ENCODE measurements around the gene RAET1G.

The RAET1G gene

DNA sequence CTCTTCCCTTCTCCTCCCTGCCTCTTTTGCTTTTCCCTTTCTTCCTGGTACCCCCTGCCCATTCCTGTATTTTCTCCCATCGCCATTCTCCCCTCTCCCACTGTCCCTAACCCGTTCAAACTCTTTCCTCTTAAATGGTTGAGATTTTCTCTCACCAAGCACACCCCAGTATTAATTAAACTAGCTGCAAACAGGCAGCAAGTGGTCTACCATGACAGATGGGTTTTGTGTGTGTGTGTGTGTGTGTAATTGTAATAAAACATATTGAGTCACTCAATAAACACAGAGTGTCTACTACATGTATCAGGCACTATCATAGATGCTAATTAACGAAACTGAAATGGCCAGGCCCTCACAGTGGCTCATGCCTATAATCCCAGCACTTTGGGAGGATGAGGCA lies 31.7 kb downstream of the RAET1G start:
- no peak for DNase-seq

DNA sequence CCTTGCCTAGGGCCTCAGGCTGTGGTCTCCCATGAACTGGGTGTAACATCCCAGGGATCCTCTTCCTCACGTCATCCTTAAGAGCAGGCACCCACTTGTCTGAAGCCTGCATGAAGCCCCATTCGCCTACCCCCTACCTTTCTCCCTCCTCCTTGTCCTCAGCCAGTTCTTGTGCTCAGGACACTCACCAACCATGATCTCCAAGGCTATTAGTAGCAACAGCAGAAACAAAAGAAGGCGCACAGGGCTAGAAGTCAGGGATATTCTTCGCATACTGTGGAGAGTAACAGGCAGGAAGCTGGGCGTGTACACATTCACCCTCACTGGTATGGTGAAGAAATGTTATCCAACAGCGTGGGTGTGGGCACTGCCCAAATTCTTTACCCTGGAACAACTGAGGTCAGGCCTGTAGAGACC lies 32.3 kb downstream of the RAET1G start:
- DNase-seq, result no peak

DNA sequence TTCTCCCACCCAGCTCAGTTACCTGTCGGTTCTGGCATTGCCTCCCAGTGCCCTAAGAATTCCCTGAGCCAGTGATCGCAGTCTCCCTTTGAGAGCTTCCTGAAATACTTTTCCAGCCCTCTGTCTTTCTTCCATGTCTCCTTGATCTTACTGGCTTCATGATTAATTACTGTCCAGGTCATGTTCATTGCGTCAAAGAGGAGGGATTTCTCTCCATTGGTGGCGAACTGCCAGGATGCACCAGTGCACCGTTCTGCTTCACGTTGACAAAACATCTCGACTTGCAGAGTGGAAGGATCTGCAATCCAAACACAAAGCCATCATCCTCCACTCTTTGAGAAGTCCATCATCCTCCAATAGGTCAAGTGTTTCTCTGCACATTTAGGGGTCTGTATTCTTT lies 33.6 kb downstream of the RAET1G start:
- no peak for DNase-seq

DNA sequence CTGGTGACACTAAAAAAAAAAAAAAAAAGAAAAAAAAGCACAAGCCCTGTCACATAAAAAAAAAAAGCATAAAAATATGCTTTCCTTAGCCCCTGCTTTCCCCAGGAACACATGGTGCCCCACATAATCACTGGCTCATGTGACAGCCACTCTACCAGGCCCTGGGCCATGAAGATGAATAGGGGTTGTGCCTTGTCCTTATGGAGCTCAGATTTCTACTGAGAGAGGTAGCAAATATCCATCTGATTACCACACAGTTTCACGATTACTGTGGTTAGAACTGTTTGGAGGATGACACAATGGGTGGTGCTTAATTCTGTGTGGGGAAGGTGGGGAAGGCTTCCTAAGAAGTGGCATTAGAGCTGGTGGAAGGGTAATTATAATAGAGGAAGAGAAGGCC lies 34.3 kb downstream of the RAET1G start:
- DNase-seq, result no peak

DNA sequence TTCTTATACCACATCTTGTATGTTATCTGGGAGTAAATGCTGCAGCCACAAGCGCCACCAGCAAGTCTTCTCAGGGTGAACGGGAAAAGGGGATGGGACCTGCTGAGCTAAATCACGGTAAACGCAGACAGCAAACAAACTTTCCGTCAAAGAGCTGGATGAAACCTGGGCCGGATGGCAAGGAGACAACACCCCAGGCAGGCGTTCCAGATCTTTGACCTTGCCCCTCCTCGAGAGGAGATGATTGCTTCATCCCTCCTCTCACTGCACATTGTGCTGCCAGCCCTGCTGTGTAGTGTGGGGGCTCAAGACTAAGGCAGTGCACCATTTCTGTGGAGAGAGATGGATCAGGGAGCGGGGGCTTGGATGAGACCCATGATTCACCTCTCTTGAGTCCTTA lies 34.8 kb downstream of the RAET1G start:
- DNase-seq, result no peak

DNA sequence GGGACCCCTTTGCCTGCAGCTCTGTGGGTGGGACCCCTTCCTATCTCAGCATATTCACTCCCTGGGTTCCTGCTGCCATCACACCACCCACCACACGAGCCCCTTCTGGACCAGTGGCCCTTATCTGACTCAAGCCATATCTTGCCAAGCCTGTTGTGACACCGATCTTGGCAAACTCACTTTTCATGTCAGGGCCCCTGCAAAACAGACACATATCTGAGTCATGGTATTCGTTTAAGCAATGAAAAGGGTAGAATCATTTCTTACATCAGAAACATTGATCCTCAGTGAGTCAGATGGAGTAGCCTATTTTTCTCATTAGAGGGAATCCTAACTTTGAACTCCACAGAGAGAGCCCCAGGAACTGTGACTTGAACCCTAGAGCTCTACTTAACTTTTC lies 35.6 kb downstream of the RAET1G start:
- no peak for DNase-seq

DNA sequence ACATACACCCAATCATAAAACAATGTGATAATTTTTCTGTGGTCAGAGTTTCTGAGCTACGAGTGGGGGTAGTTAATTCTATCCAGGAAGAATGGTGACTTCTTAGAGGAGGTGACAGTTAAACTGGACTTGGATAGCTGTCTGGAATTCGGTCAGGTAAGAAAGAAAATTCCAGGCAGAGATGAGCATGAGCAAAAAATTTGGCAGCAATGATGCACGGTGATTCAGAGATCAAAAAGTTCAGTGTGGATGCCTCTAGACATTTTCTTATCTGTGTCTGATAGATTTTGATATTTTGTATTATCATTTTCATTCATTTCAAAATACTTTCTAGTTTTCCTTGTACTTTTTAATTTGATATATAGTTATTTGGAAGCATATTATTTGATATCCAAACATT lies 37.0 kb downstream of the RAET1G start:
- no peak for DNase-seq

DNA sequence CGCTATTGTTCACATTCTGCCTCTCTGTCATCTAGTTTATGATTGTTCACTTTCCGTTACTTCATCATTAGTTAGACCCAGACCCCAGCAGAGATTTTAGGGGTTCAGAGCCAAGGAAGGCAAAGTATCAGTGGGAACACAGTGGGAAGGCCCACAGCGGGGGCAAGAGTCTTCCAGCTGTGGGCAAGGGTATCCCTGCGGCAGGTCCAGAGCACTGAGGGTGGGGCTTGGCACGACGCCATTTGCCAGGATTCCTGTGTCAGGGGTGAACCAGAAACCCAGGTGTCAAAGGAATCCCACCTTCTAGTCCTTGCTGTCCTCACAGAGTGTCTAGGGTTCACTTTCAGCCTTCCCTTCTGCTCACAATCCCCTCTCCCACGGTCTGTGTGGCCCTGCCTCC lies 38.3 kb downstream of the RAET1G start:
- DNase-seq, result no peak

DNA sequence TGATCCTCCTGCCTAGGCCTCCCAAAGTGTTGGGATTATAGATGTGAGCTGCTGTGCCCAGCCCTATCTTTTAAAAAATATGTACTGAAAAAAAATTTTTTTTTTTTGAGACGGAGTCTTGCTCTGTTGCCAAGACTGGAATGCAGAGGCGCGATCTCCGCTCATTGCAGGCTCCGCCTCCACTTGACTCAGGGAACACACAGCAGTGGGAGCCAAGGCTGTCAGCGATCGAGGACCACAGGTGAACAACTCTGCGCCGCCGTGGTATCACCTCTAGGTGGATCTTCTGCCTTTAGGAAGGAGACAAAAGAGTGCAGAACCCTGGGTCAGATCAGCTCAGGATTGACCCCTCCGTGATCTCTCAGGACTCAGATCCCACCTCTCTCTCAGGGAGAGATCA lies 38.7 kb downstream of the RAET1G start:
- DNase-seq, result no peak

DNA sequence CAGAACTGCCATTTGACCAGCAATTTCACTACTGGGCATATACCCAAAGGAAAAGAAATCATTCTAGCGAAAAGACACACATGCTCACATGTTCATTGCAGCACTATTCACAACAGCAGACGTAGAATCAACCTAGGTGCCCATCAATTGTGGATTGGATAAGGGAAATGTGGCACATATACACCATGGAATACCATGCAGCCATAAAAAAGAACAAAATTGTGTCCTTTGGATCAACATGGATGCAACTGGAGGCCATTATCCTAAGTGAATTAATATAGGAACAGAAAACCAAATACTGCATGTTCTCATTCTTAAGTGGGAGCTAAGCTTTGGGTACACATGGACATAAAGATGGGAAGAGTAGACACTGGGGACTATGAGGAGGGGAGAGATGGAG lies 41.1 kb downstream of the RAET1G start:
- DNase-seq, result no peak

DNA sequence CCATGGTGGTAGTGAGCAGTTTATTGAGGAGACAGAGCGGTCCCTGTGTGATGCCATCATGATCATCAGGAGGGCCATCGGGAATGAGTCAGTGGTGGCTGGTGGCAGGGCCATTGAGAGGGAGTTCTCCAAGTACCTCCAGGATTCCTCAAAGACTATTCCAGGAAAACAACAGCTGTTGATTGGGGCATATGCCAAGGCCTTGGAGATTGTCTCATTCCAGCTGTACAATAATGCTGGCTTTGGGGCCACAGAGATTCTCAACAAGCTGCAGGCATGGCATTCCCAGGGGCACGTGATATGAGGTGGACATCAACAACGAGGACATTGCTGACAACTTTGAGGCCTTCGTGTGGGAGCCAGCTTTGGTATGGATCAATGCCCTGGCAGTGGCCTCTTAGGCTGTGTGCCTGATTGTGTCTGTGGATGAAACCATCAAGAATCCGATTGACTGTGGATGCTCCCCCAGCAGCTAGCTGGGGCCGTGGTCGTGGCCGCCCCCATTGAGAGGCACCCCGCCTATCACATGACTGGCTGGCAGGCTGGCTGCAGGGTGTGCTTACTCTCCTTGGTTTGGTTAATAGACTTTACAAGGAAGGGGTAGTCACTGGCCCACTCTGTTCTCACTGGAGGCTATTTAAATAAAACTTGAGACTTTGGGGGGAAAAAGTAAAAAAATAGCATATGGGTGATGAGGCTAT lies 41.7 kb downstream of the RAET1G start:
- DNase-seq, result no peak

DNA sequence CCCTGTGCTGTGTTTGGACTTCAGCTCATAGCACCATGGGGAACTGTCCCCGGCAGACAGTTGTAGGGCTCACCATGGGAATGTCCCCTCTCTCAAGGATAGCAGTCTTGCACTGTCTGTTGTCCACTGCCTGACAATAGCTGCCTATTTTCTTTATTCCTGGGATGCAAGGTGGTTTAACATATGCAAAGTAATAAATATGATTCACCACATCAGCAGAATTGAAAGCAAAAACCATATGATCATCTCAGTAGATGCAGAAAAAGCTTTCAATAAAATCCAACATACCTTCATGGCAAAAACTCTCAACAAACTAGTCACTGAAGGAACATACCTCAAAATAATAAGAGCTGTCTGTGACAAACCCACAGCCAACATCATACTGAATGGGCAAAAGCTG lies 45.3 kb downstream of the RAET1G start:
- no peak for DNase-seq

DNA sequence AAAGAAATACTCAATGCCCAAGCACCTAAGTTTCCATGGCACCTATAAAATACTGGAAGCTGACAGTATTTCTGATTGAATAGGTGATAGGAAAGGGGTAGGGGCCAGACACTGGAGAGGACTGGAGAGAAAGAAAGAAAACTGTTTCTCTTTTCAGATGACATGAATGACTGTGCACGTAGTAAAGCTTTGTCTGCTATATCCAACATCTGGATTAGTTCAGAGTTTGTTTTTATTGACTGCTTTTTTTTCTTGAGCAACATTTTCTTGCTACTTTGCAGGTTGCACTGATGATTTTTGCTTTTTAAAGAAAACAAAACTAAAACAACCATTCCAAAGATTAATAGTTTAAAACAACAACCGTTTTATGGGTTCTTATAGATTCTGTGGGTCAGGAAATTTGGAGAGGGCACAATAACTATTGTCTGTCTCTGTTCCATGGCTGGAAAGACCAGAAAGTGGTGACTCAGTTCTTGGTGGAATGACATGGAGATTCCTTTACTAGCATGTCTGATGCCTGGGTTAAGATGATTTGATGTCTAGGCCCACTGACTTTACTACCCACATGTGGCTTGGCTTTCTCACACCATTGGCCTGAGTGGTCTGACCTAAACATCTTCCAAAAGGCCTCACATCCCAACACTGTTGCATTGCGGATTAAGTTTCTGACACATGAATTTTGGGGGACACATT lies 46.5 kb downstream of the RAET1G start:
- no peak for DNase-seq

DNA sequence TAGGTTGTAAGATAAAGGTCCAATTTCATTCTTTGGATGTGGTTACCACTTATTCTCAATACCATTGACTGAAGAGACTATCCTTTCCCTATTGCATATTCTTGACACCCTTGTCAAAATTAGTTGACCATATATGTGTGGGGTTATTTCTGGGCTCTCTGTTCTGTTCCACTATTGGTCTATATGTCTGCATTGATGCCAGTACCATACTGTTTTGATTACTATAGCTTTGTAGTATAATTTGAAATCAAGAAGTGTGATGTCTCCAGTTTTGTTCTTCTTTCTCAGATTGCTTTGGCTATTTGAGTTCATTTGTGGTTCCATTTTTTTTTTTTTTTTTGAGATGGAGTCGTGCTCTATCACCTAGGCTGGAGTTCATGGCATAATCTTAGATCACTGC lies 50.7 kb downstream of the RAET1G start:
- no peak for DNase-seq

DNA sequence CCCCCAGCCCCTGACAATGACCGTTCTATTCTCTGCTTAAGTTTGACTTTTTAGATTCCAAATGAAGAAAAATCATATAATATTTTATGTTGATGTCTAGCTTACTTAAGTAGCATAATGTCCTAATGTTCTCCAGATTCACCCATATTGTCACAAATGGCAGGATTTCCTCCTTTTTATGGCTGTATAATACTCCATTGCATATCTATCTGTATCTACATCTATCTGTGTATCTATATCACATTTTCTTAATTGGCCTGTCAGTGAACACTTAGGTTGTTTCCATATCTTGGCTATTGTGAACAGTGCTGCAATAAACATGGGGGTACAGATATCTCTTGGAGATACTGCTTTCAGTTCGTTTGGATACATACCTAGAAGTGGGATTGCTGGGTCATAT lies 51.7 kb downstream of the RAET1G start:
- no peak for DNase-seq

DNA sequence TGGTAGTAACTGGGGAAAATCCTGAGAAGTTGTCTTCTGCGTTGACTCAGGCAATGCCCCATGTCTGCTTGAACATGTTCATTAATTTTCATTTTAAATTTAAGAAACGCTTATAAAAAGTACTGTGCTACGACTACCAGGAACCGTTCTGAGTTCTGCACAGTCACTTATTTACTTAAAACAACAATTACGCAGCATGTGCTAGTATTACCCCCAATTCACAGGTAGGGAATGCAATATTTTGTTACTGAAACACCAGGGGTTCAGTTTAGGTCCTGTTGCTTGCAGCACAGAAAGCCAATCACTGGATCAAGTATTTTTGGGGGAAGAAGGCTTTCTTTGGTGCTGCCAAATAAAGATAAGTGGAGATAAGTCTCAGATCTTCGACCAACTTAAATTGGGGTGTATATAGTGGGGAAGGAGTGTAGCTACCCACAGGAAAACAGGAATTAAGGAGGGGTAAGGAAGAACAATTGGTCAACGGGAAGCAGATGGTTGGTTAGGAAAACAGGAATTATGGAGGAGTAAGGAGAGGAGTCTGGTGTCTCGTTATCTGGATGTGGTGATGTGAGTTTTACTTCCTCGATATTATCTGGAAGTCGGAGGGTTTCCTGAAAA lies 53.5 kb downstream of the RAET1G start:
- no peak for DNase-seq

DNA sequence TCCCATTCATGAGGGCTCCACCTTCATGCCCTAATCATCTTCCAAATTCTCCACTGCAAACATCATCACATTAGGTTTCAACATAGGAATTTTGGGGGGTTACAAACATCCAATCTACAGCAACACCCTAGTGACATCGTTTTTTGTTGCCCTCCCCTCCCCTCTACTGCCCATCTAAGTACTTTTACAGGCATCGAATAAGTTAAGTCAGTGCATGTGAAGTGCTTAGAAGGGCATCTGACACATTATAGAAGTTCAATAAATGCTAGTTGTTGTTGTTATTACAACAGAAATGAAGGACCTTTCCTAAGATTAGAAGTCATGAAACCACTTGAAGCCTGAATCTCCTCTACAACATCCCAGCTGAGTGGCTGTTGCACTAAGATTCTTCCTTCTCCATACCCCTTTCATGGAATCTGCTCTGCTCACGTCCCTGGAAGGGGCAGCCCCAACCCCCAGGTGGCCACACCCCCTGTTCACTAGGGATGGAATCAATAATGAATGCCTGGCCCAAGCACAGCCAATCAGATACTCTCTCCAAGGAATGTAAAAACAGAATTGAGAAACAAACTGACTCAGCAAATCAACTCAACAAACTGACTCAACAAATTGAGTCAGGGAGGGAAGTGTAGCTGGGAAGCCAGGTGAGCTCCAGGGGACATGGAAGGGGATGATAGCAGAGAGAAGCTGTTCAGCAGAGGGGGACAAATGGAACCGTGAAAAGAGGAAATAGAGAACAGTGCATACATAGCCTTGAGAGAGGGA lies 54.9 kb downstream of the RAET1G start:
- DNase-seq, result no peak
